ENCODE measurements around the gene EXOC3.
"Not testable (repeated sequence)": the region's sequence is repeated elsewhere in the genome, so short reads cannot be mapped to it uniquely, and the experiment has no call there.

The EXOC3 gene

DNA sequence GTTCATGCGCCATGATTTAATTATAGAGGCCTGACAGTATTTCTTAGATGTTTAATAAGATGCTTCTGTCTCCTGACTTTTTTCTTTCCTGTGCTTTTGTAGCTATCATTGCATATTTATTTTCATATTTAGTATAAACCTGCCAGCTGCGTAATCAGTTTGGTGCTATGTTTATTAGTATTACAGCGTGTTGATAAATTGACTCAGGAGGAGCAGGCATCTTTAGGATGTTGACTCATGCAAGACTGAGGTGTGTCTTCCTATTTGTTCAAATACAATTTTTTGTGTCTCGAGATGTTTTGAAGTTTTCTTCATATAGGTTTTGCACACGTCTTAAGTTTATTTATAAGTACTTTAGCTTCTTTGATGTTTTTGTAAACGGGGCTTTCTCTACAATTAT is 35.9 kb upstream of the EXOC3 start:
- no peak overlapping the region for H3K27ac ChIP-seq (ENCODE audit: insufficient read depth, low read depth, low read length, poor library complexity, severe bottlenecking)
- 93 to 98% methylated on average over 5 to 6 of the region's 6 CpGs for WGBS, 2 experiments
- no peaks in the 10 kb centered on the region for H3K4me1 ChIP-seq (ENCODE audit: control insufficient read depth, insufficient read depth, low read length)
- no peak overlapping the region for H3K4me3 ChIP-seq (ENCODE audit: insufficient read depth, low read depth, low read length)
- H3K27me3 ChIP-seq (ENCODE audit: control insufficient read depth, insufficient read depth, low read length, poor library complexity, severe bottlenecking), result no peaks in the 10 kb centered on the region
- no peaks in the 10 kb centered on the region for H3K36me3 ChIP-seq (ENCODE audit: control insufficient read depth, insufficient read depth, low read length)
- no peaks in the 10 kb centered on the region for H3K9me3 ChIP-seq (ENCODE audit: control insufficient read depth, low read length)

DNA sequence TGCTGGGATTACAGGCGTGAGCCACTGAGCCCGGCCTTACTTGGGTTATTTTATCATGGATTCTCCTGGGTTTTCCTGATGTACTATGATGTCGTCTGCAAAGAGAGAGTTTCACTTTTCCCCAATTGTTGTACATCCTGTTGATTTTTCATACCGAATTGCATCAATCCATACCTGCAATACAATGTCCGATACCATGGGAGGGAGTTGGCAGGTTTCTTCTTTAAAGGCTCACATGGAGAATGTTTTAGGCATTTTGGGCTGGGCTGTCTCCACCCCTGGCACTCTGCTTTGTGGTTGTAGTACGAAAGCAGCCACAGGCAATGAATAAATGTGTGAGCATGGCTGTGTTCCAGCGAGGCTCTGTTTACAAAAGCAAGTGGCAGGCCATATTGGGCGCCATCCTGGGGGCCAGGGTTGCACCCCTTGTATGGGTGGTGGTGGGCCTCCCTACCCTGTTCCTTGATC is 35.1 kb upstream of the EXOC3 start:
- Histone ChIP-seq H3K36me3 (ENCODE audit: control insufficient read depth, insufficient read depth, low read length) (no peaks in the 10 kb centered on the region), H3K27ac (ENCODE audit: insufficient read depth, low read depth, low read length, poor library complexity, severe bottlenecking) (no peak overlapping the region), H3K4me3 (ENCODE audit: insufficient read depth, low read depth, low read length) (no peak overlapping the region), H3K4me1 (ENCODE audit: control insufficient read depth, insufficient read depth, low read length) (no peaks in the 10 kb centered on the region), H3K9me3 (ENCODE audit: control insufficient read depth, low read length) (no peaks in the 10 kb centered on the region), H3K27me3 (ENCODE audit: control insufficient read depth, insufficient read depth, low read length, poor library complexity, severe bottlenecking) (no peaks in the 10 kb centered on the region)
- 89 to 93% methylated on average over 8 of the region's 8 CpGs for WGBS, 2 experiments

DNA sequence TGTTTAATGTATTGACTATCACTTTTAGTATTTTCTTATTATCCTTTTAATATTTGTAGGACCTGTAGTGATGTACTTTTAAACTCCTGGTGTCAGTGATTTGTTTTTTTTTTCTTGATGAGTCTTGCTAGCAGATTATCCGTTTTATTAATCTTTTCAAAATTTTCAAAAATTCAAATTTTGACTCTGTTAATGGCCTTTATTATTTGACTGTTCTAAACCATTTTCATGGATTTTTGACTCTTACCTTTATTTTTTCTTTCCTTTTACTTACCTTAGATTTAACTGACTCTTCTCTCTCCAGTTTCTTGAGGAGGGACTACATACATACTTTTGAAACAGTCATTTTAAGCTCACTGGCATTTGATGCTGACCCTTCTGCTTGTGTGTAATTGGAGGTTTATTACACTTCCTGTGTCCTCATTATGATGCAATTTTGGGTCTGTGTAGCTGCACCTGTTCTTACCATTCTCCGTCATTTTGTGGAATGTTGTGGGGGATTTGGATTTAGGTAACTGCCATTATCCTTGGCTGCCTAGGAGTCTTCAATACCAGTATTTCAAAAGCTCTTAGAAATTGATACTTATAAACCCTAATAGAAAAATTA is 32.0 kb upstream of the EXOC3 start:
- peaks cover 9% of the 10 kb centered on the region for H3K4me1 ChIP-seq (ENCODE audit: control insufficient read depth, insufficient read depth, low read length)
- WGBS, 2 experiments, result 90 to 94% methylated on average over 2 of the region's 2 CpGs
- no peaks in the 10 kb centered on the region for H3K9me3 ChIP-seq (ENCODE audit: control insufficient read depth, low read length)
- no peaks in the 10 kb centered on the region for H3K27me3 ChIP-seq (ENCODE audit: control insufficient read depth, insufficient read depth, low read length, poor library complexity, severe bottlenecking)
- no peaks in the 10 kb centered on the region for H3K36me3 ChIP-seq (ENCODE audit: control insufficient read depth, insufficient read depth, low read length)
- no peak overlapping the region for H3K4me3 ChIP-seq (ENCODE audit: insufficient read depth, low read depth, low read length)
- no peak overlapping the region for H3K27ac ChIP-seq (ENCODE audit: insufficient read depth, low read depth, low read length, poor library complexity, severe bottlenecking)

DNA sequence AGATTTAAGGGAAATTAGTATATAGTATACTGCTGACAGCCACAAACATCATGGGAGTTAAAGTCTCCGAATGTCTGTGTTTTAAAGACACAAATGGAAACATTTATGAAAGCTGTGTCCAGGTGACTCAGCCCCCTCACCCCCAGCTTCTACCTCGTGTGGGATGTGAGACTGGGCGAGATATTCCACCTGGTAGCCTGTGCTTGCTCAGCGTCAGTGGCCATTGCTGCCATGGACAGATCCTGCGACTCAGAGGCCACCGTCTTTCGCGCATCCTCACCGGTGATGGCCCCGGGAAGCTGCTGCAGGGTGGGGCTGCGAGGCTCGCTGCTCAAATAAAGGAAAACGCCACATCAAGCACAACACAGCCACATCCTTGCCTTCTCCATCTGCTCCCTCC is 31.2 kb upstream of the EXOC3 start:
- Histone ChIP-seq H3K4me1 (ENCODE audit: control insufficient read depth, insufficient read depth, low read length) (peaks cover 12% of the 10 kb centered on the region), H3K27ac (ENCODE audit: insufficient read depth, low read depth, low read length, poor library complexity, severe bottlenecking) (no peak overlapping the region), H3K4me3 (ENCODE audit: insufficient read depth, low read depth, low read length) (no peak overlapping the region), H3K36me3 (ENCODE audit: control insufficient read depth, insufficient read depth, low read length) (no peaks in the 10 kb centered on the region), H3K27me3 (ENCODE audit: control insufficient read depth, insufficient read depth, low read length, poor library complexity, severe bottlenecking) (no peaks in the 10 kb centered on the region), H3K9me3 (ENCODE audit: control insufficient read depth, low read length) (no peaks in the 10 kb centered on the region)
- WGBS, 2 experiments, result 84 to 88% methylated on average over 13 of the region's 13 CpGs

DNA sequence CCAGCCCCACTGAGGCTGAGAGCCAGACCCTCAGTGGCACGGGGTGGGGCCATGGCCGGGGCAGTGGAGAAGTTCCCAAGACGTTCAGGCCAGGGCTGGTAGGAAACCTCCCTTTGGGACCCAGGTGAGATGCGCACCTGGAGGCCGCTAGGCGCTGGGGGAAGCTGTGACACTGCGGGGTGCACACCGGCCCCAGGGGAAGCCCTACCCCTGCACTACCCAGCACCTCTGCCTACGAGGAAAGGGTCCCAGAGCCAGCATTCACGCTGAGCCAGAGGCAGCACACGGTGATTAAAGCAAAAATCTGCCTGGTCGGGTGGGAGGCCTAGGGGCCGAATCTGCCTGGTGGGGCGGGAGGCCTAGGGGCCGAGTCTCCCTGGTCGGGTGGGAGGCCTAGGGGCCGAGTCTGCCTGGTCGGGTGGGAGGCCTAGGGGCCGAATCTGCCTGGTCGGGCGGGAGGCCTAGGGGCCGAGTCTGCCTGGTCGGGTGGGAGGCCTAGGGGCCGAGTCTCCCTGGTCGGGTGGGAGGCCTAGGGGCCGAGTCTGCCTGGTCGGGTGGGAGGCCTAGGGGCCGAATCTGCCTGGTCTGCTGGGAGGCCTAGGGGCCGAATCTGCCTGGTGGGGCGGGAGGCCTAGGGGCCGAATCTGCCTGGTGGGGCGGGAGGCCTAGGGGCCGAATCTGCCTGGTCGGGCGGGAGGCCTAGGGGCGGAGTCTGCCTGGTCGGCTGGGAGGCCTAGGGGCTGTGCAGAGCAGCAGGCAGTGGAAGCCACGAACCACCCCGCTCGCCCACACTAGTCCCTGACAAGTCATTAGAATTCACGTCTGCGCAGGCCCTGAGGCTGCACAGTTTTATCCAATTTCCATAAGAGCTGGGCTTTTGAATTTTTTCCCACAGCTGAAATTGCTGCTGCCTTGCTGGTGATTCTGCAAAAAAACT is 27.7 kb upstream of the EXOC3 start:
- WGBS, 2 experiments, result 43% methylated on average over 42 of the region's 42 CpGs
- not testable (repeated sequence) for H3K36me3 ChIP-seq (ENCODE audit: control insufficient read depth, insufficient read depth, low read length); H3K9me3 ChIP-seq (ENCODE audit: control insufficient read depth, low read length); H3K27me3 ChIP-seq (ENCODE audit: control insufficient read depth, insufficient read depth, low read length, poor library complexity, severe bottlenecking); H3K4me3 ChIP-seq (ENCODE audit: insufficient read depth, low read depth, low read length)
- peaks cover 12% of the 10 kb centered on the region for H3K4me1 ChIP-seq (ENCODE audit: control insufficient read depth, insufficient read depth, low read length)
- peak overlapping the region; percentile 91 for H3K27ac ChIP-seq (ENCODE audit: insufficient read depth, low read depth, low read length, poor library complexity, severe bottlenecking)

DNA sequence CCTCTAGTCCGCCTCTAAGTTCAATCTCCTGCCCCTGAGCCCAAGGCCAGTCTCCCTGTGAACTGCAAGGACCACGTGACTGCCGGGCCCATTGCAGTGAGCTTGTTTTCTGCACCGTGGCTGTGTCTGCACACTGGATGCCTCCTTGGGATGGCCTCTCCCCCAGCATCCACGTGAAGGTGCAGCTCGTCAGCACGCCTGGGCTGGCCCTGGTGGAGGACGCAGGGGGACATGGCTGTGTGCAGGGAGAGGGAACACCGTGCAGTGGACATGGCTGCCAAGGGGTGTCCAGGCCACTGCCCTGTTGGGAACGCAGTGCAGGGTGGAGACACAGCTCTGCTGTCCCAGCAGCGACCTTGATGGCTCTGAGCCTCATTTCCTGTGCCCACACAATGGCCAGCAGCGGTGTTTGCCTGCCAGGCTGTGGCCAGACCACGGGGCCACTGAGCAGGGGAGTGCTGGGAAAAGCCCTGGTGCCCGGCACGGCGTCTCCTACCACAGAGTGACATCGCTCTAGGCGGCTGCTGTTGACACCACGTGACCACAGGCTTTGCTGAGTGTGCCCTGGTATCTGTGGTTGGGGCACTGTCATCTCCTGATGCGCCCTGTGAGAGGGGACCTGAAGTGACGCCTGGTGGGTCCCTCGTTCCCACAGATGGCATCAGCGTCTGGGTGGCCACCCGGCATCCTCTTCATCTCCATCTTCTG is 26.9 kb upstream of the EXOC3 start:
- no peaks in the 10 kb centered on the region for H3K9me3 ChIP-seq (ENCODE audit: control insufficient read depth, low read length)
- H3K27me3 ChIP-seq (ENCODE audit: control insufficient read depth, insufficient read depth, low read length, poor library complexity, severe bottlenecking), result no peaks in the 10 kb centered on the region
- H3K27ac ChIP-seq (ENCODE audit: insufficient read depth, low read depth, low read length, poor library complexity, severe bottlenecking), result peak overlapping the region; percentile 91
- no peak overlapping the region for H3K4me3 ChIP-seq (ENCODE audit: insufficient read depth, low read depth, low read length)
- peaks cover 12% of the 10 kb centered on the region for H3K4me1 ChIP-seq (ENCODE audit: control insufficient read depth, insufficient read depth, low read length)
- 86 to 87% methylated on average over 24 of the region's 24 CpGs for WGBS, 2 experiments
- no peaks in the 10 kb centered on the region for H3K36me3 ChIP-seq (ENCODE audit: control insufficient read depth, insufficient read depth, low read length)

DNA sequence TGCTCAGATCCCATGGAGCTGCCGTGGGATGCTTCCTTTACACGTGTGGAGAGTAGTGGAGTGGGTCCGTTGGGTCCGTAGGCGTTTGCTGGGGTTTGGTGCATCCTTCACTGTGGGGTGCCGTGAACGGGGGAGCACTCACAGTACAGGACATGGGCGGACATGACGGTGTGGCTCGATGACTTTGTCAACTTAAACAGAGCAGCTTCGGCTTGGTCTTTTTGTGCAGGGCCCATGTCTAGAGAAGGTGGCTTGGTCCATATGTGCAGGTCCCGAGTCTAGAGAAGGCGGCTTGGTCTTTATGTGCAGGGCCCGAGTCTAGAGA is 26.4 kb upstream of the EXOC3 start:
- H3K4me1 ChIP-seq (ENCODE audit: control insufficient read depth, insufficient read depth, low read length), result peaks cover 12% of the 10 kb centered on the region
- 94 to 97% methylated on average over 14 of the region's 14 CpGs for WGBS, 2 experiments
- no peak overlapping the region for H3K4me3 ChIP-seq (ENCODE audit: insufficient read depth, low read depth, low read length)
- no peak overlapping the region for H3K27ac ChIP-seq (ENCODE audit: insufficient read depth, low read depth, low read length, poor library complexity, severe bottlenecking)
- H3K36me3 ChIP-seq (ENCODE audit: control insufficient read depth, insufficient read depth, low read length), result no peaks in the 10 kb centered on the region
- no peaks in the 10 kb centered on the region for H3K27me3 ChIP-seq (ENCODE audit: control insufficient read depth, insufficient read depth, low read length, poor library complexity, severe bottlenecking)
- H3K9me3 ChIP-seq (ENCODE audit: control insufficient read depth, low read length), result no peaks in the 10 kb centered on the region

DNA sequence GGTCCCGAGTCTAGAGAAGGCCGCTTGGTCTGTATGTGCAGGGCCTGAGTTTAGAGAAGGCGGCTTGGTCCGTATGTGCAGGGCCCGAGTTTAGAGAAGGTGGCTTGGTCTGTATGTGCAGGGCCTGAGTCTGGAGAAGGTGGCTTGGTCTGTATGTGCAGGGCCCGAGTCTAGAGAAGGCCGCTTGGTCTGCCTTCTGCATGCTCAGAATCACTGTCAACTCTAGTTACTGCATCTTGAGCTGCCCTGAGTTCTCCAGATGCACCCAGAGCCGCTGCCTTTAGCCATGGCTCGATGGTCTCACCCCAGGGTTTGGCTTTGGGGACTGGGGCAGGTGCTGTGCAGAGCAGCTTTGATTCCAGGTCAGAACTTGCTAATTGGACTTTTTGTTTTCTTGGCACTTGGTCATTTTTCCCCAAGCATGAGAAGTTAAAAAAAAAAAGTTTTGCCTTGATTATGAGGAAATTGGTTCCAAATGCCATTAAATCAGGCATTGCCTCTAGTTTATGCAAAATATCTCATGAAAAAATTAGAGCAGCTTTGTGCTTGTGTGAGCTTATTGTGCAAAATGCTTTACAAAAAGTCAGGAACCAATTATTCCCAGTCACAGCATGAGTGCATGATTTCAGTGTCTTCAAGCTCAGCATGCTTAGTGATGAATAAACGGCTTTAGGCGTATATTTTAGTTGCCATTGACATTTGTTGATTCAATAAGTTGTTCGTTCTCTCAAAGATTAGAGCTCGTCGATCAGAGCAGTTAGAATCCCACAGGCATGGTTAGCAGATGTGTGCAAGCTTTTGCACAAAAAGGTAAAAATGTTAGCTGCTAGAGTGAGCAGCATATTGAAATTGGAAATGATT is 25.4 kb upstream of the EXOC3 start:
- 93% methylated on average over 14 of the region's 14 CpGs for WGBS, 2 experiments
- Histone ChIP-seq H3K4me3 (ENCODE audit: insufficient read depth, low read depth, low read length) (no peak overlapping the region), H3K4me1 (ENCODE audit: control insufficient read depth, insufficient read depth, low read length) (peaks cover 12% of the 10 kb centered on the region), H3K36me3 (ENCODE audit: control insufficient read depth, insufficient read depth, low read length) (no peaks in the 10 kb centered on the region), H3K27me3 (ENCODE audit: control insufficient read depth, insufficient read depth, low read length, poor library complexity, severe bottlenecking) (no peaks in the 10 kb centered on the region), H3K9me3 (ENCODE audit: control insufficient read depth, low read length) (no peaks in the 10 kb centered on the region), H3K27ac (ENCODE audit: insufficient read depth, low read depth, low read length, poor library complexity, severe bottlenecking) (no peak overlapping the region)

DNA sequence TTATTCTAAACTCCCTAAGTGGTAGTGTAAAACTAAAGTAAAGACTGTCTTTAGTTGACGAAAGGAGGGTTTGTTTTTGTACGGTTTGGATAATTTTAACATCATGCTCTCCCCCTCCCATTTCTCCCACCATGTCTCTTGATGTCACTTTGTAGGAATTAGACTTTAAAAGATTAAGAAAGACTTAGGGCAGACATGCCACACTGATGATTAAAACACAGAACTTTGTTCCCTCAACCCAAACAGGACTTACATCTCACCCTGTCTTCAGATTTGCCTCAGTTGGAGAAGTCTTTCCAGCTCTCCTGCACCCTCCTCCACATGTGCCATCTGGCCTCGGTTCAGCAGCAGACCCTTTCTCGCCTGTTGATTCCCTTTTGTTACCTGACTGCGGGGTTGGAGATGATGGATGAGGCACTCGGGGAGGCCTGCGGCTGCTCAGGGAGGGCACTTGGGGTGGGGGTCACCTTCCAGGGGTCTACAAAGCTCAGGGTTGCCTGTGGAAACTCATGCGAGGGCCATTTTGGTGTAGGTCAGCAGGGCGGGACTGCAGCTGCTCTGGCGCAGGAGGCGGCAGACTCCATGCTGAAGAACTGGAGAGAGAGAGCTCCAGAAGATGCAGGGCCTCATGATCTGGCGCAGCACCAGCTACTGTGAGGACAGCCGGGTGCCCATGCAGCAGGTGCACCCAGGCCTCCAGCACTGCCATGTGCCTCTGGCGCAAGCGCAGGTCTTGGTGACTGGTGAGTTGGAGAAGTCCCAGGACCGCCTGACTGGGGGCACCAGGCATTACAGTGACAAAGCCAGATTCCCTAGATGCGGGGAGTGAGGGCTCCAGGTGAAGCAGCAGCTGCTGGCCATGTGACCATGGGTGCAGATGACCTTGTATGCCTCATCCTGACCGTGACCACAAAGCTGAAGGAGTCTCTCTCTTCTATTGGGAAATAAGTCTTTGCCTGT is 24.5 kb upstream of the EXOC3 start:
- WGBS, 2 experiments, result 89 to 90% methylated on average over 16 of the region's 18 CpGs
- H3K27me3 ChIP-seq (ENCODE audit: control insufficient read depth, insufficient read depth, low read length, poor library complexity, severe bottlenecking), result no peaks in the 10 kb centered on the region
- H3K9me3 ChIP-seq (ENCODE audit: control insufficient read depth, low read length), result no peaks in the 10 kb centered on the region
- no peak overlapping the region for H3K4me3 ChIP-seq (ENCODE audit: insufficient read depth, low read depth, low read length)
- peaks cover 12% of the 10 kb centered on the region for H3K4me1 ChIP-seq (ENCODE audit: control insufficient read depth, insufficient read depth, low read length)
- no peak overlapping the region for H3K27ac ChIP-seq (ENCODE audit: insufficient read depth, low read depth, low read length, poor library complexity, severe bottlenecking)
- H3K36me3 ChIP-seq (ENCODE audit: control insufficient read depth, insufficient read depth, low read length), result no peaks in the 10 kb centered on the region

Data from ectodermal cell (in vitro differentiated cells).